HEK293T (cell line): ENCODE results near the gene MANEA.

ENCODE experiments used
- BHLHE40 ChIP-seq: fragments of 450-650 bp; IDR thresholded peaks from 2 replicates; pipeline ENCODE4 v1.6.1; 2016; ENCODE audit warnings: mild to moderate bottlenecking, moderate library complexity, borderline replicate concordance
- ELF4 ChIP-seq: fragments of 450-650 bp; IDR thresholded peaks from 2 replicates; pipeline ENCODE4 v1.6.1; 2017; ENCODE audit warnings: antibody characterized with exemption
- FOXA1 ChIP-seq: fragments of 450-650 bp; IDR thresholded peaks from 2 replicates; pipeline ENCODE4 v1.6.1; 2016; ENCODE audit warnings: mild to moderate bottlenecking
- HDGF ChIP-seq: fragments of 450-650 bp; IDR thresholded peaks from 2 replicates; pipeline ENCODE4 v1.6.1; 2017; ENCODE audit warnings: antibody characterized with exemption, borderline replicate concordance
- LEF1 ChIP-seq: fragments of 450-650 bp; IDR thresholded peaks from 2 replicates; pipeline ENCODE4 v1.6.1; 2017; ENCODE audit warnings: mild to moderate bottlenecking, borderline replicate concordance
- NFRKB ChIP-seq: fragments of 450-650 bp; IDR thresholded peaks from 2 replicates; pipeline ENCODE4 v1.6.1; 2016; ENCODE audit warnings: mild to moderate bottlenecking, moderate library complexity
- SUZ12 ChIP-seq: fragments of 450-650 bp; IDR thresholded peaks from 2 replicates; pipeline ENCODE4 v1.6.1; 2016; ENCODE audit warnings: mild to moderate bottlenecking
- TARDBP ChIP-seq: fragments of 450-650 bp; IDR thresholded peaks from 2 replicates; pipeline ENCODE4 v1.6.1; 2016

DNA sequence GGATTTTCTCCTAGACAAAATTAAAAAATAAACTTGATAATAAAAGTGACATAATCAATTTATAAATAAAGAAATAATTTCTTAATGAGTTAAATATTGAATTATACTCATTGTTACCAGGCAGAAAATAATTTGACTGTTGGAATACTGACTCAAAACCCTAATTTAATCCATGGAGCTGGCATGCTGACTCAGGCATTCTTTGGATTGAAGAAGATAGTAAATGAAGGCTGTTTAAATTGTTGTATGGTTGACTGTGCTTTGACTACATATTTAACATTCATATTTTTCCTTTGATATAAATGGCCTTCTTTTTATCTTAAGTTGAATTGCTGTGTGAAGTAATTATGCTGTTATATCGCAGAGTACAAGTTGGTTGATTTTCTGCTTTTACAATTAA, 11.7 kb downstream of the MANEA start:
- TF ChIP-seq BHLHE40 (no peak), ELF4 (no peak), NFRKB (no peak), HDGF (no peak), TARDBP (no peak), SUZ12 (no peak), LEF1 (no peak), FOXA1 (no peak)
